Activated naive CD8-positive, alpha-beta T cell treated with anti-CD3 and anti-CD28 coated beads, Interleukin-2, amount 50 U/mL, for 24 hours (primary cell): ENCODE results near the gene CAMK2B.

ENCODE experiments used
- ATAC-seq: fragments of 150-1000 bp; cut with Tn5 transposase; one replicate; pipeline ENCODE4 v1.10.0; 2021
- DNase-seq: peaks from one replicate; pipeline ENCODE4 v3.0.0; 2021
- H3K27ac Mint-ChIP-seq: one replicate; pipeline ENCODE4 v1.8.0; 2021; ENCODE audit warnings: mild to moderate bottlenecking, mixed read lengths
- H3K27me3 Mint-ChIP-seq: one replicate; pipeline ENCODE4 v1.8.0; 2021; ENCODE audit warnings: mixed read lengths
- H3K36me3 Mint-ChIP-seq: one replicate; pipeline ENCODE4 v1.8.0; 2021; ENCODE audit warnings: low read depth, mixed read lengths
- H3K4me1 Mint-ChIP-seq: one replicate; pipeline ENCODE4 v1.8.0; 2021; ENCODE audit warnings: mixed read lengths
- H3K4me3 Mint-ChIP-seq: one replicate; pipeline ENCODE4 v1.8.0; 2021; ENCODE audit warnings: mild to moderate bottlenecking, moderate library complexity, mixed read lengths
- H3K9me3 Mint-ChIP-seq: one replicate; pipeline ENCODE4 v1.8.0; 2021; ENCODE audit warnings: mixed read lengths

The CAMK2B gene

GRCh38 chr7:44289341-44290251 lies 35.8 kb downstream of the CAMK2B start:
- H3K27me3 Mint-ChIP-seq: peaks cover 16% of the 10 kb centered on the region
- H3K4me1 Mint-ChIP-seq: no peaks in the 10 kb centered on the region
- no peak overlapping the region for H3K27ac Mint-ChIP-seq
- DNase-seq (no peak), ATAC-seq (no peak)
- no peaks in the 10 kb centered on the region for H3K36me3 Mint-ChIP-seq
- no peak overlapping the region for H3K4me3 Mint-ChIP-seq
- no peaks in the 10 kb centered on the region for H3K9me3 Mint-ChIP-seq

GRCh38 chr7:44288811-44289340 lies 36.5 kb downstream of the CAMK2B start:
- H3K9me3 Mint-ChIP-seq: no peaks in the 10 kb centered on the region
- H3K27me3 Mint-ChIP-seq: peaks cover 11% of the 10 kb centered on the region
- H3K4me1 Mint-ChIP-seq: no peaks in the 10 kb centered on the region
- no peak overlapping the region for H3K27ac Mint-ChIP-seq
- DNase-seq: no peak
- H3K4me3 Mint-ChIP-seq: no peak overlapping the region
- H3K36me3 Mint-ChIP-seq: no peaks in the 10 kb centered on the region
- no peak for ATAC-seq

- no peaks in the 10 kb centered on the region for H3K36me3 Mint-ChIP-seq
- no peaks in the 10 kb centered on the region for H3K4me1 Mint-ChIP-seq
- DNase-seq: no peak
- no peak overlapping the region for H3K27ac Mint-ChIP-seq
- peaks cover 8% of the 10 kb centered on the region for H3K27me3 Mint-ChIP-seq
- no peak for ATAC-seq
- no peaks in the 10 kb centered on the region for H3K9me3 Mint-ChIP-seq
- no peak overlapping the region for H3K4me3 Mint-ChIP-seq
These were observed 37.1 kb downstream of the CAMK2B start for GRCh38 chr7:44288381-44288685.

GRCh38 chr7:44287488-44288380 lies 37.7 kb downstream of the CAMK2B start:
- DNase-seq (no peak), ATAC-seq (no peak)
- H3K27ac Mint-ChIP-seq: no peak overlapping the region
- no peaks in the 10 kb centered on the region for H3K4me1 Mint-ChIP-seq
- no peaks in the 10 kb centered on the region for H3K9me3 Mint-ChIP-seq
- H3K4me3 Mint-ChIP-seq: no peak overlapping the region
- peaks cover 8% of the 10 kb centered on the region for H3K27me3 Mint-ChIP-seq
- no peaks in the 10 kb centered on the region for H3K36me3 Mint-ChIP-seq

GRCh38 chr7:44286618-44287487 lies 38.5 kb downstream of the CAMK2B start:
- Mint-ChIP-seq H3K4me1 (no peaks in the 10 kb centered on the region), H3K9me3 (no peaks in the 10 kb centered on the region), H3K27ac (no peak overlapping the region), H3K36me3 (no peaks in the 10 kb centered on the region), H3K4me3 (no peak overlapping the region), H3K27me3 (peaks cover 5% of the 10 kb centered on the region)
- ATAC-seq: no peak
- DNase-seq: no peak

GRCh38 chr7:44286182-44286617 lies 39.2 kb downstream of the CAMK2B start:
- peaks cover 5% of the 10 kb centered on the region for H3K27me3 Mint-ChIP-seq
- H3K27ac Mint-ChIP-seq: no peak overlapping the region
- H3K4me3 Mint-ChIP-seq: no peak overlapping the region
- no peaks in the 10 kb centered on the region for H3K4me1 Mint-ChIP-seq
- no peaks in the 10 kb centered on the region for H3K36me3 Mint-ChIP-seq
- no peaks in the 10 kb centered on the region for H3K9me3 Mint-ChIP-seq
- ATAC-seq (no peak), DNase-seq (no peak)

- H3K27me3 Mint-ChIP-seq: peaks cover 1% of the 10 kb centered on the region
- no peaks in the 10 kb centered on the region for H3K4me1 Mint-ChIP-seq
- H3K9me3 Mint-ChIP-seq: no peaks in the 10 kb centered on the region
- H3K27ac Mint-ChIP-seq: no peak overlapping the region
- ATAC-seq (no peak), DNase-seq (no peak)
- no peak overlapping the region for H3K4me3 Mint-ChIP-seq
- H3K36me3 Mint-ChIP-seq: no peaks in the 10 kb centered on the region
These were observed 39.8 kb downstream of the CAMK2B start for GRCh38 chr7:44285561-44285960.

- H3K4me1 Mint-ChIP-seq: no peaks in the 10 kb centered on the region
- peaks cover 1% of the 10 kb centered on the region for H3K27me3 Mint-ChIP-seq
- ATAC-seq: no peak
- no peaks in the 10 kb centered on the region for H3K36me3 Mint-ChIP-seq
- DNase-seq: no peak
- H3K4me3 Mint-ChIP-seq: no peak overlapping the region
- H3K9me3 Mint-ChIP-seq: no peaks in the 10 kb centered on the region
- H3K27ac Mint-ChIP-seq: no peak overlapping the region
These were observed 40.4 kb downstream of the CAMK2B start for GRCh38 chr7:44284881-44285541.

- no peak overlapping the region for H3K4me3 Mint-ChIP-seq
- H3K27ac Mint-ChIP-seq: no peak overlapping the region
- no peaks in the 10 kb centered on the region for H3K9me3 Mint-ChIP-seq
- no peaks in the 10 kb centered on the region for H3K36me3 Mint-ChIP-seq
- ATAC-seq (no peak), DNase-seq (no peak)
- peaks cover 1% of the 10 kb centered on the region for H3K27me3 Mint-ChIP-seq
- H3K4me1 Mint-ChIP-seq: no peaks in the 10 kb centered on the region
These were observed 41.2 kb downstream of the CAMK2B start for GRCh38 chr7:44284216-44284615.

- no peak overlapping the region for H3K27ac Mint-ChIP-seq
- no peak for DNase-seq
- peaks cover 1% of the 10 kb centered on the region for H3K27me3 Mint-ChIP-seq
- no peak overlapping the region for H3K4me3 Mint-ChIP-seq
- no peak for ATAC-seq
- H3K9me3 Mint-ChIP-seq: no peaks in the 10 kb centered on the region
- no peaks in the 10 kb centered on the region for H3K36me3 Mint-ChIP-seq
- no peaks in the 10 kb centered on the region for H3K4me1 Mint-ChIP-seq
These were observed 41.8 kb downstream of the CAMK2B start for GRCh38 chr7:44283381-44284211.

- ATAC-seq (no peak), DNase-seq (no peak)
- Mint-ChIP-seq H3K36me3 (no peaks in the 10 kb centered on the region), H3K27me3 (peaks cover 1% of the 10 kb centered on the region), H3K27ac (no peak overlapping the region), H3K4me1 (no peaks in the 10 kb centered on the region), H3K4me3 (no peak overlapping the region), H3K9me3 (no peaks in the 10 kb centered on the region)
These were observed 42.7 kb downstream of the CAMK2B start for GRCh38 chr7:44282601-44283171.

- no peak for DNase-seq
- Mint-ChIP-seq H3K27me3 (peaks cover 1% of the 10 kb centered on the region), H3K4me1 (no peaks in the 10 kb centered on the region), H3K36me3 (no peaks in the 10 kb centered on the region), H3K4me3 (no peak overlapping the region), H3K9me3 (no peaks in the 10 kb centered on the region), H3K27ac (no peak overlapping the region)
- no peak for ATAC-seq
These were observed 43.4 kb downstream of the CAMK2B start for GRCh38 chr7:44281811-44282600.
